Mucosa of rectum (tissue), 2 donors: ENCODE data around the gene RPGRIP1L.

Experiments
- H3K27ac ChIP-seq, 2 donors: one replicate each; pipeline ENCODE4 v1.7.0; 2013; ENCODE audit warnings: inconsistent platforms in 2 of 2, low read depth in 2 of 2, low read length in 2 of 2
- H3K27me3 ChIP-seq, 2 donors: one replicate each; pipeline ENCODE4 v1.7.0; 2013; ENCODE audit warnings: low read length in 2 of 2; ENCODE audit not compliant: control insufficient read depth in 2 of 2, insufficient read depth in 2 of 2
- H3K36me3 ChIP-seq, 2 donors: one replicate each; pipeline ENCODE4 v1.7.0; 2013; ENCODE audit warnings: low read length in 2 of 2; ENCODE audit not compliant: control insufficient read depth in 2 of 2, insufficient read depth in 2 of 2
- H3K4me1 ChIP-seq, 2 donors: one replicate each; pipeline ENCODE4 v1.7.0; 2013; ENCODE audit warnings: low read length in 2 of 2, mild to moderate bottlenecking in 1 of 2; ENCODE audit not compliant: control insufficient read depth in 2 of 2, insufficient read depth in 2 of 2
- H3K4me3 ChIP-seq, 2 donors: one replicate each; pipeline ENCODE4 v1.7.0; 2013; ENCODE audit warnings: low read length in 2 of 2
- H3K9ac ChIP-seq, 2 donors: one replicate each; pipeline ENCODE4 v1.7.0; 2013; ENCODE audit warnings: low read length in 2 of 2, low read depth in 1 of 2, mild to moderate bottlenecking in 1 of 2
- H3K9me3 ChIP-seq, 2 donors: one replicate each; pipeline ENCODE4 v1.7.0; 2013; ENCODE audit warnings: low read length in 2 of 2; ENCODE audit not compliant: control insufficient read depth in 2 of 2
- donor health status: healthy.
- donor health status: Normal muscosa, but diverticular disease.

Gene RPGRIP1L

GRCh38 chr16:53598511-53599275 lies 105.0 kb downstream of the RPGRIP1L start:
- Histone ChIP-seq H3K27me3 (no peaks in the 10 kb centered on the region), H3K4me3 (no peak overlapping the region), H3K4me1 (no peaks in the 10 kb centered on the region), H3K9me3 (no peaks in the 10 kb centered on the region), H3K27ac (no peak overlapping the region), H3K9ac (no peak overlapping the region), H3K36me3 (no peaks in the 10 kb centered on the region)

GRCh38 chr16:53597776-53598175 lies 105.9 kb downstream of the RPGRIP1L start:
- Histone ChIP-seq H3K9ac (no peak overlapping the region), H3K4me1 (no peaks in the 10 kb centered on the region), H3K4me3 (no peak overlapping the region), H3K36me3 (no peaks in the 10 kb centered on the region), H3K9me3 (no peaks in the 10 kb centered on the region), H3K27me3 (no peaks in the 10 kb centered on the region), H3K27ac (no peak overlapping the region)

- Histone ChIP-seq H3K27me3 (no peaks in the 10 kb centered on the region), H3K9ac (no peak overlapping the region), H3K36me3 (no peaks in the 10 kb centered on the region), H3K27ac (no peak overlapping the region), H3K9me3 (no peaks in the 10 kb centered on the region), H3K4me3 (no peak overlapping the region), H3K4me1 (no peaks in the 10 kb centered on the region)
These were observed 115.5 kb downstream of the RPGRIP1L start for GRCh38 chr16:53588081-53588648.

GRCh38 chr16:53583401-53583800 lies 120.3 kb downstream of the RPGRIP1L start:
- Histone ChIP-seq H3K4me1 (no peaks in the 10 kb centered on the region), H3K9me3 (no peaks in the 10 kb centered on the region), H3K27me3 (no peaks in the 10 kb centered on the region), H3K36me3 (no peaks in the 10 kb centered on the region), H3K4me3 (no peak overlapping the region), H3K27ac (no peak overlapping the region), H3K9ac (no peak overlapping the region)

GRCh38 chr16:53581784-53582183 lies 121.9 kb downstream of the RPGRIP1L start:
- Histone ChIP-seq H3K36me3 (no peaks in the 10 kb centered on the region), H3K4me3 (no peak overlapping the region), H3K27ac (no peak overlapping the region), H3K9me3 (no peaks in the 10 kb centered on the region), H3K9ac (no peak overlapping the region), H3K27me3 (no peaks in the 10 kb centered on the region), H3K4me1 (no peaks in the 10 kb centered on the region)

GRCh38 chr16:53580038-53580802 lies 123.4 kb downstream of the RPGRIP1L start:
- Histone ChIP-seq H3K9ac (no peak overlapping the region), H3K36me3 (no peaks in the 10 kb centered on the region), H3K4me3 (no peak overlapping the region), H3K4me1 (no peaks in the 10 kb centered on the region), H3K27me3 (no peaks in the 10 kb centered on the region), H3K9me3 (no peaks in the 10 kb centered on the region), H3K27ac (no peak overlapping the region)

GRCh38 chr16:53576904-53577303 lies 126.8 kb downstream of the RPGRIP1L start:
- H3K36me3 ChIP-seq: no peaks in the 10 kb centered on the region
- no peak overlapping the region for H3K27ac ChIP-seq
- H3K9me3 ChIP-seq: no peaks in the 10 kb centered on the region
- H3K4me1 ChIP-seq: no peaks in the 10 kb centered on the region
- H3K9ac ChIP-seq: no peak overlapping the region
- H3K4me3 ChIP-seq: no peak overlapping the region
- no peaks in the 10 kb centered on the region for H3K27me3 ChIP-seq

GRCh38 chr16:53576210-53576609 lies 127.4 kb downstream of the RPGRIP1L start:
- H3K9ac ChIP-seq: no peak overlapping the region
- H3K9me3 ChIP-seq: peaks cover 0 to 5% of the 10 kb centered on the region in 2 donors
- no peak overlapping the region for H3K27ac ChIP-seq
- no peak overlapping the region for H3K4me3 ChIP-seq
- no peaks in the 10 kb centered on the region for H3K36me3 ChIP-seq
- no peaks in the 10 kb centered on the region for H3K27me3 ChIP-seq
- no peaks in the 10 kb centered on the region for H3K4me1 ChIP-seq

GRCh38 chr16:53571763-53572162 lies 131.9 kb downstream of the RPGRIP1L start:
- no peak overlapping the region for H3K4me3 ChIP-seq
- no peak overlapping the region for H3K27ac ChIP-seq
- no peaks in the 10 kb centered on the region for H3K36me3 ChIP-seq
- no peaks in the 10 kb centered on the region for H3K27me3 ChIP-seq
- peaks cover 0 to 5% of the 10 kb centered on the region in 2 donors for H3K9me3 ChIP-seq
- H3K9ac ChIP-seq: no peak overlapping the region
- H3K4me1 ChIP-seq: no peaks in the 10 kb centered on the region

GRCh38 chr16:53566552-53567245 lies 137.0 kb downstream of the RPGRIP1L start:
- Histone ChIP-seq H3K9ac (no peak overlapping the region), H3K36me3 (no peaks in the 10 kb centered on the region), H3K4me1 (no peaks in the 10 kb centered on the region)

More at GRCh38 chr16:53566552-53567245, 137.0 kb downstream of the RPGRIP1L start:
- H3K4me3 ChIP-seq: no peak overlapping the region
- peaks cover 0 to 3% of the 10 kb centered on the region in 2 donors for H3K9me3 ChIP-seq
- H3K27ac ChIP-seq: no peak overlapping the region
- no peaks in the 10 kb centered on the region for H3K27me3 ChIP-seq
